Measurements from ENCODE around the gene CTDSPL2. TPM values are rescaled to one million over a fixed set of nuclear protein-coding genes. Genes with fewer than 3 reads are reported as not detected.

Gene CTDSPL2
- total and polyA plus RNA-seq, 2 experiments from 2014 or later = 42.2 to 86.2 TPM

DNA sequence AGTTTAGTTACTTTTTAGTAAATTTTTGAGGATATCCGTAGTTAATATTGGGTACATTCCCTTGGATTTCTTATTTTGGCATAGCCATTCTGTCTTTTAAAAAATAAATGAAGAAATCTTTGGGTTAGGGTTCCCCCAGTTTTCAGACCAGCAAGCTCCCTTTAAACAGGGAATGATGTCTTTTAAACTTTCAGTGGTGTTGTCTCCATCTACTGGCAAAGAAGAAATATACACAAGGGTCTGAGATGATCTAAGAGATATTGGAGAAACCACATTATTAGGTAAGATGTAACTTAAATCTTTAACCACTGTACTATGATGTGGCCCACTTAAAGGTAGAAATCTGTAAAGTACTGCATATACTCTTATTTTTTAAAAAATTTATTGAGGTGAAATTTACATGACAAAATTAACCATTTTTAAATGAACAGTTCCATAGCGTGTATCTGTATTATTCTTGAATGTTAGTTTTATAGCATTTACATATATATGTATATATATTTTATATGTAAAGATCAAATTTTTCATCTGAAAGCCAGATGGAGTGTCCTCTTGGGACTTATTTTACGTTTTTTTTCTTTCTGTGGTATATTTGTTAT, 74.4 kb downstream of the CTDSPL2 start:
- Mint-ChIP-seq H3K27me3 (ENCODE audit: insufficient read depth, low read depth, poor library complexity) (no peaks in the 10 kb centered on the region), H3K9me3 (no peaks in the 10 kb centered on the region), H3K4me1 (no peaks in the 10 kb centered on the region), H3K4me3 (no peak overlapping the region), H3K36me3 (ENCODE audit: low read depth) (peaks cover 36% of the 10 kb centered on the region), H3K27ac (no peak overlapping the region)
- no peak overlapping the region for H3K4me2 ChIP-seq
- no peaks in the 10 kb centered on the region for H3F3A ChIP-seq (replicated peaks; ENCODE audit: low read depth)
- DNase-seq (ENCODE audit: low spot score) (peak; percentile 54), ATAC-seq (peak; percentile 63)
- no peak overlapping the region for H3K4me3 ChIP-seq
- no peak overlapping the region for H3K27ac ChIP-seq (ENCODE audit: low read depth)
- H3K36me3 ChIP-seq (ENCODE audit: insufficient read depth) = peaks cover 9% of the 10 kb centered on the region
- peaks cover 5% of the 10 kb centered on the region; the same call in 1 of the 2 replicates for H3K79me2 ChIP-seq (replicated peaks; ENCODE audit: insufficient read depth)
- H4K20me1 ChIP-seq (replicated peaks; ENCODE audit: insufficient read depth) = no peaks in the 10 kb centered on the region; the same call in 1 of the 2 replicates
- TF ChIP-seq, protein P1, sequence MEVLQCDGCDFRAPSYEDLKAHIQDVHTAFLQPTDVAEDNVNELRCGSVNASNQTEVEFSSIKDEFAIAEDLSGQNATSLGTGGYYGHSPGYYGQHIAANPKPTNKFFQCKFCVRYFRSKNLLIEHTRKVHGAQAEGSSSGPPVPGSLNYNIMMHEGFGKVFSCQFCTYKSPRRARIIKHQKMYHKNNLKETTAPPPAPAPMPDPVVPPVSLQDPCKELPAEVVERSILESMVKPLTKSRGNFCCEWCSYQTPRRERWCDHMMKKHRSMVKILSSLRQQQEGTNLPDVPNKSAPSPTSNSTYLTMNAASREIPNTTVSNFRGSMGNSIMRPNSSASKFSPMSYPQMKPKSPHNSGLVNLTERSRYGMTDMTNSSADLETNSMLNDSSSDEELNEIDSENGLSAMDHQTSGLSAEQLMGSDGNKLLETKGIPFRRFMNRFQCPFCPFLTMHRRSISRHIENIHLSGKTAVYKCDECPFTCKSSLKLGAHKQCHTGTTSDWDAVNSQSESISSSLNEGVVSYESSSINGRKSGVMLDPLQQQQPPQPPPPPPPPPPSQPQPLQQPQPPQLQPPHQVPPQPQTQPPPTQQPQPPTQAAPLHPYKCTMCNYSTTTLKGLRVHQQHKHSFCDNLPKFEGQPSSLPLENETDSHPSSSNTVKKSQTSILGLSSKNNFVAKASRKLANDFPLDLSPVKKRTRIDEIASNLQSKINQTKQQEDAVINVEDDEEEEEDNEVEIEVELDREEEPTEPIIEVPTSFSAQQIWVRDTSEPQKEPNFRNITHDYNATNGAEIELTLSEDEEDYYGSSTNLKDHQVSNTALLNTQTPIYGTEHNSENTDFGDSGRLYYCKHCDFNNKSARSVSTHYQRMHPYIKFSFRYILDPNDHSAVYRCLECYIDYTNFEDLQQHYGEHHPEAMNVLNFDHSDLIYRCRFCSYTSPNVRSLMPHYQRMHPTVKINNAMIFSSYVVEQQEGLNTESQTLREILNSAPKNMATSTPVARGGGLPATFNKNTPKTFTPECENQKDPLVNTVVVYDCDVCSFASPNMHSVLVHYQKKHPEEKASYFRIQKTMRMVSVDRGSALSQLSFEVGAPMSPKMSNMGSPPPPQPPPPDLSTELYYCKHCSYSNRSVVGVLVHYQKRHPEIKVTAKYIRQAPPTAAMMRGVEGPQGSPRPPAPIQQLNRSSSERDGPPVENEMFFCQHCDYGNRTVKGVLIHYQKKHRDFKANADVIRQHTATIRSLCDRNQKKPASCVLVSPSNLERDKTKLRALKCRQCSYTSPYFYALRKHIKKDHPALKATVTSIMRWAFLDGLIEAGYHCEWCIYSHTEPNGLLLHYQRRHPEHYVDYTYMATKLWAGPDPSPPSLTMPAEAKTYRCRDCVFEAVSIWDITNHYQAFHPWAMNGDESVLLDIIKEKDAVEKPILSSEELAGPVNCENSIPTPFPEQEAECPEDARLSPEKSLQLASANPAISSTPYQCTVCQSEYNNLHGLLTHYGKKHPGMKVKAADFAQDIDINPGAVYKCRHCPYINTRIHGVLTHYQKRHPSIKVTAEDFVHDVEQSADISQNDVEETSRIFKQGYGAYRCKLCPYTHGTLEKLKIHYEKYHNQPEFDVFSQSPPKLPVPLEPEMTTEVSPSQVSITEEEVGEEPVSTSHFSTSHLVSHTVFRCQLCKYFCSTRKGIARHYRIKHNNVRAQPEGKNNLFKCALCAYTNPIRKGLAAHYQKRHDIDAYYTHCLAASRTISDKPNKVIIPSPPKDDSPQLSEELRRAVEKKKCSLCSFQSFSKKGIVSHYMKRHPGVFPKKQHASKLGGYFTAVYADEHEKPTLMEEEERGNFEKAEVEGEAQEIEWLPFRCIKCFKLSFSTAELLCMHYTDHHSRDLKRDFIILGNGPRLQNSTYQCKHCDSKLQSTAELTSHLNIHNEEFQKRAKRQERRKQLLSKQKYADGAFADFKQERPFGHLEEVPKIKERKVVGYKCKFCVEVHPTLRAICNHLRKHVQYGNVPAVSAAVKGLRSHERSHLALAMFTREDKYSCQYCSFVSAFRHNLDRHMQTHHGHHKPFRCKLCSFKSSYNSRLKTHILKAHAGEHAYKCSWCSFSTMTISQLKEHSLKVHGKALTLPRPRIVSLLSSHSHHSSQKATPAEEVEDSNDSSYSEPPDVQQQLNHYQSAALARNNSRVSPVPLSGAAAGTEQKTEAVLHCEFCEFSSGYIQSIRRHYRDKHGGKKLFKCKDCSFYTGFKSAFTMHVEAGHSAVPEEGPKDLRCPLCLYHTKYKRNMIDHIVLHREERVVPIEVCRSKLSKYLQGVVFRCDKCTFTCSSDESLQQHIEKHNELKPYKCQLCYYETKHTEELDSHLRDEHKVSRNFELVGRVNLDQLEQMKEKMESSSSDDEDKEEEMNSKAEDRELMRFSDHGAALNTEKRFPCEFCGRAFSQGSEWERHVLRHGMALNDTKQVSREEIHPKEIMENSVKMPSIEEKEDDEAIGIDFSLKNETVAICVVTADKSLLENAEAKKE (CRISPR knock-in tag; IDR thresholded peaks at IDR 0.05) = no peak
- TF ChIP-seq ZNF114 (CRISPR knock-in tag; IDR thresholded peaks at IDR 0.05) (no peak), POLR2AphosphoS5 (IDR thresholded peaks at IDR 0.05; ENCODE audit: low read depth) (no peak), STAT1 (IDR thresholded peaks at IDR 0.05; ENCODE audit: unreplicated experiment) (no peak), EZH2 (IDR thresholded peaks at IDR 0.05; ENCODE audit: low read depth, unreplicated experiment) (no peak), JUNB (IDR thresholded peaks at IDR 0.05; ENCODE audit: unreplicated experiment) (no peak), CREB1 (CRISPR knock-in tag; IDR thresholded peaks at IDR 0.05; ENCODE audit: low read depth) (no peak)
- TF ChIP-seq, protein P2, sequence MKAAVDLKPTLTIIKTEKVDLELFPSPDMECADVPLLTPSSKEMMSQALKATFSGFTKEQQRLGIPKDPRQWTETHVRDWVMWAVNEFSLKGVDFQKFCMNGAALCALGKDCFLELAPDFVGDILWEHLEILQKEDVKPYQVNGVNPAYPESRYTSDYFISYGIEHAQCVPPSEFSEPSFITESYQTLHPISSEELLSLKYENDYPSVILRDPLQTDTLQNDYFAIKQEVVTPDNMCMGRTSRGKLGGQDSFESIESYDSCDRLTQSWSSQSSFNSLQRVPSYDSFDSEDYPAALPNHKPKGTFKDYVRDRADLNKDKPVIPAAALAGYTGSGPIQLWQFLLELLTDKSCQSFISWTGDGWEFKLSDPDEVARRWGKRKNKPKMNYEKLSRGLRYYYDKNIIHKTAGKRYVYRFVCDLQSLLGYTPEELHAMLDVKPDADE (IDR thresholded peaks at IDR 0.05) = no peak
- TF ChIP-seq, protein P3, sequence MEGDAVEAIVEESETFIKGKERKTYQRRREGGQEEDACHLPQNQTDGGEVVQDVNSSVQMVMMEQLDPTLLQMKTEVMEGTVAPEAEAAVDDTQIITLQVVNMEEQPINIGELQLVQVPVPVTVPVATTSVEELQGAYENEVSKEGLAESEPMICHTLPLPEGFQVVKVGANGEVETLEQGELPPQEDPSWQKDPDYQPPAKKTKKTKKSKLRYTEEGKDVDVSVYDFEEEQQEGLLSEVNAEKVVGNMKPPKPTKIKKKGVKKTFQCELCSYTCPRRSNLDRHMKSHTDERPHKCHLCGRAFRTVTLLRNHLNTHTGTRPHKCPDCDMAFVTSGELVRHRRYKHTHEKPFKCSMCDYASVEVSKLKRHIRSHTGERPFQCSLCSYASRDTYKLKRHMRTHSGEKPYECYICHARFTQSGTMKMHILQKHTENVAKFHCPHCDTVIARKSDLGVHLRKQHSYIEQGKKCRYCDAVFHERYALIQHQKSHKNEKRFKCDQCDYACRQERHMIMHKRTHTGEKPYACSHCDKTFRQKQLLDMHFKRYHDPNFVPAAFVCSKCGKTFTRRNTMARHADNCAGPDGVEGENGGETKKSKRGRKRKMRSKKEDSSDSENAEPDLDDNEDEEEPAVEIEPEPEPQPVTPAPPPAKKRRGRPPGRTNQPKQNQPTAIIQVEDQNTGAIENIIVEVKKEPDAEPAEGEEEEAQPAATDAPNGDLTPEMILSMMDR (conservative IDR thresholded peaks at IDR 0.05; ENCODE audit: low read depth in 2 of 2) = peak; percentile 56 to 73
- no peaks in the 10 kb centered on the region; the same call in 1 of the 2 replicates for H3K4me1 ChIP-seq (ENCODE audit: insufficient read depth)
- no peaks in the 10 kb centered on the region for H3K27me3 ChIP-seq (ENCODE audit: insufficient read depth)
- no peaks in the 10 kb centered on the region for H3K9me2 ChIP-seq (ENCODE audit: insufficient read depth)
- H2AFZ ChIP-seq = no peak overlapping the region
